ENCODE measurements around the gene PLEKHH2. TPM values are rescaled to one million over a fixed set of nuclear protein-coding genes. Genes with fewer than 3 reads are reported as not detected.

PLEKHH2 gene
- total RNA-seq, 1 donor, result 7.3 TPM

DNA sequence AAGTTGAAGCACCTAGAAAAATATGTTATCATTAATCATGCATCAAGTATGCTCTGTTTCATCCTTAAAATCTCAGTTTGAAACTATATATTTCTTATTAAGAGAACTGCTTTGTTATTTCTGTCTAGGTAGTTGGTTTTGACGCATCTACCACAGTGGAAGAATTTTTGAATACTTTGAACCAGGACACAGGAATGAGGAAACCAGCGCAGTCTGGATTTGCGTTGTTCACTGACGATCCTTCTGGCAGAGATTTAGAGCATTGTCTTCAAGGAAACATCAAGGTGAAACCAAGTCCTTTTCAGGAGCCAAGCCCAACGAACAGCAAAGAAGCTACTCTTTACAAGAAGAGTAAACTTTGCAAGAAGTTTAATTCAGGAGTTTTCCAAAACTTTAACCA lies 106.6 kb downstream of the PLEKHH2 start:
- no peak for DNase-seq (ENCODE audit: low read depth)
- TF ChIP-seq, protein P1, sequence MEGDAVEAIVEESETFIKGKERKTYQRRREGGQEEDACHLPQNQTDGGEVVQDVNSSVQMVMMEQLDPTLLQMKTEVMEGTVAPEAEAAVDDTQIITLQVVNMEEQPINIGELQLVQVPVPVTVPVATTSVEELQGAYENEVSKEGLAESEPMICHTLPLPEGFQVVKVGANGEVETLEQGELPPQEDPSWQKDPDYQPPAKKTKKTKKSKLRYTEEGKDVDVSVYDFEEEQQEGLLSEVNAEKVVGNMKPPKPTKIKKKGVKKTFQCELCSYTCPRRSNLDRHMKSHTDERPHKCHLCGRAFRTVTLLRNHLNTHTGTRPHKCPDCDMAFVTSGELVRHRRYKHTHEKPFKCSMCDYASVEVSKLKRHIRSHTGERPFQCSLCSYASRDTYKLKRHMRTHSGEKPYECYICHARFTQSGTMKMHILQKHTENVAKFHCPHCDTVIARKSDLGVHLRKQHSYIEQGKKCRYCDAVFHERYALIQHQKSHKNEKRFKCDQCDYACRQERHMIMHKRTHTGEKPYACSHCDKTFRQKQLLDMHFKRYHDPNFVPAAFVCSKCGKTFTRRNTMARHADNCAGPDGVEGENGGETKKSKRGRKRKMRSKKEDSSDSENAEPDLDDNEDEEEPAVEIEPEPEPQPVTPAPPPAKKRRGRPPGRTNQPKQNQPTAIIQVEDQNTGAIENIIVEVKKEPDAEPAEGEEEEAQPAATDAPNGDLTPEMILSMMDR (IDR thresholded peaks at IDR 0.05; ENCODE audit: insufficient read depth, low read depth, low read length), result no peak
- H3K4me3 ChIP-seq (ENCODE audit: low read depth, low read length), result no peak overlapping the region

DNA sequence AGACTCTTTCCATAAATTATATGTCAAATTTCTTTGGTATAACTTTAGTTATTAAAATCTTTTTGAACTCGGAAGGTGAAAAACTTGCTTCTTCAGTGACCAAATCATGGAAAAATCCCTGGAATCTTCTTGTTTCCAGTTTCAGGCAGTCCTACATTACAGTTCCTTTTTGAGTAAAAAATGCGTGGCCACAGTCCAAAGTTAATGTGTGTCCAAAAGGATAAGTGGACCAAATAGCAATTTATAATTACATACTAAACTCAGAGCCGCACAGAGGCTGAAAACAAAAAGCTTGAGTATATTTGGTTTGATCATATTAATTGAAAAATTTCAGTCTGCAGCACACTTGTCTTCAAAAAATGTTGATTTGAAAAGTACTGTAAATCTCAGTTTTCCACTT lies 108.4 kb downstream of the PLEKHH2 start:
- TF ChIP-seq, protein P1 (IDR thresholded peaks at IDR 0.05; ENCODE audit: insufficient read depth, low read depth, low read length), result no peak
- DNase-seq (ENCODE audit: low read depth), result peak; percentile 45
- H3K4me3 ChIP-seq (ENCODE audit: low read depth, low read length), result no peak overlapping the region

DNA sequence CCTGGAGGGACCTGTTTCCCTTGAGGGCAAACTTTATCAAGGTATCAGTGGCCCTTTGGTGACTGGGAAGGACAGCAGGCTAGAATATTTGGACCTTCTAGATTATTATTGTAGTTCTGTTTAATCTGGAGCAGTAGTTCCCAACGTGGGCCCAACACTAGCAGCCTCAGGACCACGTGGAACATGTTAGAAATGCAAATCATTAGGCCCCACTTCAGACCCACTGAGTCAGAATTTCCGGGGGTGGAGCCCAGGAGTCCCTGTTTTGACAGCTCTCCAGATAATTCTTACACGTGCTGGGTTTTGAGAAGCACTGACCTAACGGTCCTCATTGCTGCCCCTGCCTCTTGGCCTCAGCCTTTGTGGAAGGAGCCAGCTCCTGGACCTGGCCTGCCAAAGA lies 111.3 kb downstream of the PLEKHH2 start:
- no peak for DNase-seq (ENCODE audit: low read depth)
- TF ChIP-seq, protein P1 (IDR thresholded peaks at IDR 0.05; ENCODE audit: insufficient read depth, low read depth, low read length), result no peak
- H3K4me3 ChIP-seq (ENCODE audit: low read depth, low read length), result no peak overlapping the region

DNA sequence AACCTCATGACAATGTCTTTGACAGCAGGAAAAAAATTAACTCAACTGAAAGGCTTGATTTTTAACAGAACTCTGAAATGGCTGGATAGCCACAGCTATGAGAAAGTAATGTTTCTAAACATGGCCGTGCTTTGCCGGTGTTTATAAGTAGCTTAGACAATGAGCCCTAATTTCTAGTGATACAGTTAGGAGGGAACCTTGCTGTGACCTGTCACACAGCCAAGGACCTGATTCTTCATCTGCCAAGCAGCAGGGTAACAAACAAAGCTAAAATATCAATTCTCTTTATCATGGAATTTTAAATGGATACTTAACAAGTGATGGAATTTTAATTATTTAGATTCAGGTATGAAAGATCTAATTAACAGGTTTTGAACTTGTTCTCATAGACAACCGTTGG lies 112.5 kb downstream of the PLEKHH2 start:
- no peak overlapping the region for H3K4me3 ChIP-seq (ENCODE audit: low read depth, low read length)
- TF ChIP-seq, protein P1 (IDR thresholded peaks at IDR 0.05; ENCODE audit: insufficient read depth, low read depth, low read length), result no peak
- no peak for DNase-seq (ENCODE audit: low read depth)

DNA sequence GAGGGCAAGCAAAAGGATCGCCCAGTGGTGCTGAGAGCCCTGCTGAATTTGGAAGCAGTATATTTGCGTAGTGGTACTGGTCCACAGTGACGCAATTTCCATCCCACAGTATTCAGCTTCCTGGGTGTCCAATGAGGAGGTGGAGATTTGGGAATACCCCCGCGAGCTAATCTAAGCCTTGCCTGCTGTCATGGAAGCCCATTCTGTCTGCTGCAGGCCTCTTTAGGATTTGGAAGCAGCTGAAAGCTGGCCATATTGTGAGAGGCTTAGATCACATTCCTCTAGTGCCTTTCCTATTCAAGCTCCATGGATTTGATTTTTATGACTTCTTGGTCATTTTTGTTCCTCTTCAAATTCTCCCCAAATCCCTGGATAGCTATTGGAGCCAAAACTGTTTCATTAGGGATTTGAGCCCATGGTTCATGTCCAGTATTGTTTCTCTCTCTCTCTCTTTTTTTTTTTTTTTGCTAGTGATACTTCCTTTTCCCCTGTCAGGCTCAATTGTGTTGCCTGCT lies 114.5 kb downstream of the PLEKHH2 start:
- TF ChIP-seq, protein P1 (IDR thresholded peaks at IDR 0.05; ENCODE audit: insufficient read depth, low read depth, low read length), result no peak
- no peak for DNase-seq (ENCODE audit: low read depth)

DNA sequence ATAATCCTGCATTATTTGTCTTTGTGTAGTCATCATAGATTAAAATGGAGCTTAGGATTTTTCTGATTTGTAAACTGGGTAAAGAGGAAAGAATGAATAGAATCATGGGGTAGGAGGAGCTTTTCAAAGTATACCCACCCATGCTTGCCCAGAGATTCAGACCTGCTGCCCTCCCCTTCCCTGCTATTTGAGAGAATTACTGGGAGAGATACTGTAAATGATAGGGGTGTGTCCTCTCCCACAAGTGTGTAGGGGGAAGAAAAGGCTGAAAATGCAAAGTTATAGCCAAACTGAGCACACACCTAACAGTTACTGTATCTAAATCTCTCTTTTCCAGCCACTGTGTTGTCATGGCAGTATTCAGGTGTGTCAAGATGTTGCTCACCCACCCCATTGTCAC lies 115.2 kb downstream of the PLEKHH2 start:
- TF ChIP-seq, protein P1 (IDR thresholded peaks at IDR 0.05; ENCODE audit: insufficient read depth, low read depth, low read length), result no peak
- no peak overlapping the region for H3K4me3 ChIP-seq (ENCODE audit: low read depth, low read length)
- no peak for DNase-seq (ENCODE audit: low read depth)

More for the DNA sequence above, 114.5 kb downstream of the PLEKHH2 start:
- H3K4me3 ChIP-seq (ENCODE audit: low read depth, low read length), result no peak overlapping the region

DNA sequence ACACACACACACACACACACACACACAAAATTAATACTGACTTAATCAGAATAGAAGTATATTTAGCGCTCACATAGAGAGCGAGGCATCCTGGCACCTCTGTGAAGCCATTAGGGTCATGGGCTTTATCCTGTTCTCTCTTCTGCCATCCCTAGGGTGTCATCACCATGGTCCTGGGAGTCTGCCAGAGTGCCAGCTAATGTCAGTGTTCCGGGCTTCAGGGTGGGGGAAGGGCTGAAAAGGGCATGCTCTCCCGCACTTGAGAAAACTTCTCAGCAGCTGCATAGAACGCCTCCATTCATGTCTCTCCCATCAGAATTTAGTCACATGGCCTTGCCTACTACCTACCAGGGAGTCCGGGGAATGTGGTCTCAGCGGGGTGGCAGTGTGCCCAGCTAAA lies 117.1 kb downstream of the PLEKHH2 start:
- no peak overlapping the region for H3K4me3 ChIP-seq (ENCODE audit: low read depth, low read length)
- no peak for DNase-seq (ENCODE audit: low read depth)
- TF ChIP-seq, protein P1 (IDR thresholded peaks at IDR 0.05; ENCODE audit: insufficient read depth, low read depth, low read length), result no peak

Data from fibroblast of villous mesenchyme (primary cell).